ENCODE results near the gene ZNF606.
A peak's percentile ranks its signal among the peaks of the same experiment; 100 is the strongest.

The ZNF606 gene

DNA sequence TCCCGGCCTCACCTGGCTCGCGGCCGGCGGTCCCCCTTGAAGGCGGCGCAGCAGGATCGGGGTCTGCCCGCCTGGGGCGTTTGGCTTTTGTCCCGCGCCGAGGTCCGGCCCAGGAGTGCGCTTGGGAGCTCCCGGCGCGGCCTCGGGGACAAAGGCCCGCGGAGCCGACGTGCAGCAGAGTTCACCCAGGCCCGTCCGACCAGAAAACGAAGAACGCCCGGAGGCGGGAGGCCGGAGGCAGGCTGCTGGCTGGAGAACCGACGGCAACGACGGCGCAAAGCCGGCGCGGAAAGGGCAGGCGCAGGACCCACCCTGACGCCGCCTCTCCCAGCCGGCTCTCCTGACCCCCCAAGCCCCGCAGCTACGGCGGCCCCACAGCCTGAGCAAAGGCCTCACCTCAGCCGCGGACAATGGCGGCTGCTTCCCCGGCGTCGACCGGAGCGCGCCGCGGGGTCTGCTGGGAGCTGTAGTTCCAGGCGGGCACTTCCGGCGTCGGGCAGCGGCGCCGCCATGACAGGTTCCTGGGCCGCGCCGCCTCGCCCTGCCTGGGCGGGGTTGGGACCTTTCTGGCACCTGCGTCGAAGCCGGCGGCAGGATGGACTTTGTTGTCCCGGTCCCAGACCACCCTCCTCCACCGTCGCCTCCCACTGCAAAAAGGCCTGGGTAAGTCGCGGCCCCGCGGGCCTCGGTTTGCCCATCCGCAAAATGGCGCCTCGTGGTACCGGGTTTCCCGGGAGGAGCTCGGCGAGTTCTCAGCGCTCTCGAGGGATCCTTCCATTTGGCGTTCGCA lies at the start of gene ZNF606:
TSS of gene ZNF606 (minus strand) at position 437 of the 790 bp plus-strand sequence. CDS start 1,501 bp downstream, outside the sequence.
- peak; percentile 84 for DNase-seq

DNA sequence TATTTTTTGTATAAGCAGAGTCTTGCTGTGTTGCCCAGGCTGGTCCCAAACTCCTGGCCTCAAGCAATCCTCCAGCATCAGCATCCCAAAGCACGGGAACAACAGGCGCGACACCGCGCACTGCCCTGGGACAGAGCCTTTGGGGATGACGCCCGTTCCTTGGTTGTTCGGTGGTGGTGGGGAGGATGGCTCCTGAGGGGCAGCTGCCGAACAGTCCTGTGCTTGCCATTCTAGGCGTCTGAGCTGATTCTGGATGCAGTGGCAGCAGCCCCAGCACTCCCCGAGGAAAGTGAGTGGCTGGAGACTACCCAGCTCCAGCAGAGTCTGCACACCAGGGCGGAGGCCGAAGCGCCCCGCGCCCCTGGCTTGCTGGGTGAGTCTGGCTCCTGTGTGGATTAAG lies 49.6 kb upstream of the ZNF606 start:
- no peak for DNase-seq

DNA sequence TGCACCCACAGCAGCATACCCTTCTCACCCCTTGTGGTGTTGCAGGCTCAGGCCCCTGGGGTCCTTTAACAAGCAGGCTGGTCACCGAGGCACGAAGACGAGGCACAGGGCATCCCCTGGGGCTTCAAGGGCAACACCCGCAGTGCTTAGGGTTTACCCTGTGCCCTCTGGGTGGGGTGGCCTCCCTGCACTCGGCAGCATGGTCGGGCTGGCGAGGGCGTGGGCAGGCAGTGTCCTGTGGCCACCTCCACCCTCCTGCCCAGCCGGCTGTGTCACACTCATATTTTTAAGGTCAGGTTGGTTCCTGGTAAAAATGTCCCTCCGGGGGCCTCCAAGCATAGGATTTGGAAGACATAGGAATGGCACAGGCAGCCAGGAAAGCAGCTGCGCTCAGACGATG lies 45.1 kb upstream of the ZNF606 start:
- DNase-seq = no peak

DNA sequence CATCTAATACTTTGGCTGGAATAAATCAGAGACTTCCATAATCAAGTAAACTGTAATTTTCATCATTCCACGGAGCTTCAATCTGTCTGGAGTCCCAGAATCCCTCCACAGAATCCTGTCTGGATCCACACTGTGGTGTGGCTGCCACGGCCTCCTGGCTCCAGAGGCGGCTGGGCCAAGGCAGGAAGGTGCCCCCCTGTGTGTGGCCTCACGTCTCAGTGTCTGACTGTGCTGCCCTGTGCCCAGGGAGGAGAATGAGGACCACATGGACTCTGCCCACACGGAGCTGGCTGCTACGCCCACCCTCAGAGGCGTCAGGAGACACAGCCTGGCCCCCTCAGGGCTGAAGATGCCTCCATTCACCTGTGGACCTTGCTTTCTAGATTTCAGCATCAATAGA lies 44.2 kb upstream of the ZNF606 start:
- DNase-seq = no peak

DNA sequence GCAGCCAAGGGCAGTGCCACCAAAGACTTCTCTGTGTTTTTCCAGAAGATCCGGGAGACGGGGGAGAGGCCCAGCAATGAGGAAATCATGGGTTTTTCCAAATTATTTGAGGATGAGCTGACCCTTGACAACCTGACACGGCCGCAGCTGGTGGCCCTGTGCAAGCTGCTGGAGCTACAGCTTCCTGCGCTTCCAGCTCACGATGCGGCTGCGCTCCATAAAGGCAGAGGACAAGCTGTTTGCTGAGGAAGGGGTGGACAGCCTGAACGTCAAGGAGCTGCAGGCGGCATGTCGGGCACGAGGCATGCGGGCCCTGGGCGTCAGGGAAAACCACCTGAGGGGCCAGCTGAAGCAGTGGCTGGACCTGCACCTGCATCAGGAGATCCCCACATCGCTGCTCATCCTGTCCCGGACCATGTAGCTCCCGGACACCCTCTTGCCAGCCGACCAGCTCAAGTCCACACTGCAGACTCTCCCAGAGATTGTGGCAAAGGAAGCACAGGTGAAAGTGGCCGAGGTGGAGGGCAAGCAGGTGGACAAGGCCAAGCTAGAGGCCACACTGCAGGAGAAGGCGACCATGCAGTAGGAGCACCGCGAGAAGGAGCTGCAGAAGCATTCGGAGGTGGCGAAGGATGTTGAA lies 42.9 kb upstream of the ZNF606 start:
- no peak for DNase-seq

DNA sequence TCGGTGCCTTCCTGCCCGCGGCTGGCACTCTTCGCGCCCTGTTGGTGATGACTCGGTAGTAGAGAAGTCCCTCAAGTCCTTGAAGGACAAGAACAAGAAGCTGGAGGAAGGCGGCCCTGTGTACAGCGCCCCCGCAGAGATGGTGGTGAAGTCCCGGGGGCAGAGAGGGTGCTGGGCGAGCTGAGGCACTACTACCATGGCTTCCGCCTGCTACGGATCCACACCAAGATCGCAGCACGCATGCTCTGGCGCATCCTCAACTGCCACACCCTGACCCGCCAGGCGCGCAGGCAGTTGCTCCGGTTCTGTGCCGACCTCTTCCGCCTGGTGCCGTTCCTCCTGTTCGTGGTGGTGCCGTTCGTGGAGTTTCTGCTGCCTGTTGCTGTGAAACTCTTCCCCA lies 42.3 kb upstream of the ZNF606 start:
- DNase-seq = no peak

DNA sequence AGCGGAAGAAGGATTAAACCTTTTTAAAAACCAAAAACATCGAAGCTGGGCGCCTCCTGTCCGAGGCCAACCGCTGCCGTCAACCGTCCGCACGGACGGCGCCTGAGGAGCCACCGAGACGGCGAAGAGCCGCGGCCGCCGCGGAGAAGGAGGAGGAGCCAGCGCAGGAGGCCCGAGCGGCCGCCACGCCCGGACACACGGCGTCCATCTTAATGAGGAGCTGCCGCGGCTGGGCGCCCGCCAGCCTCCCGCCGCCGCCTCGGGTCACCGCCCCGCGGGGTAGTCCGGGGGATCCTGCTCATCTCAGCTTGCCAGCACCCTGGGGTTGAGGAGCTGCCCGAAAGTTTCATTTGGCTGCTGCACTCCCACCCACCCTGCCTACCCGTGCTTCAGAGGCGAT lies 41.8 kb upstream of the ZNF606 start:
- DNase-seq = no peak

DNA sequence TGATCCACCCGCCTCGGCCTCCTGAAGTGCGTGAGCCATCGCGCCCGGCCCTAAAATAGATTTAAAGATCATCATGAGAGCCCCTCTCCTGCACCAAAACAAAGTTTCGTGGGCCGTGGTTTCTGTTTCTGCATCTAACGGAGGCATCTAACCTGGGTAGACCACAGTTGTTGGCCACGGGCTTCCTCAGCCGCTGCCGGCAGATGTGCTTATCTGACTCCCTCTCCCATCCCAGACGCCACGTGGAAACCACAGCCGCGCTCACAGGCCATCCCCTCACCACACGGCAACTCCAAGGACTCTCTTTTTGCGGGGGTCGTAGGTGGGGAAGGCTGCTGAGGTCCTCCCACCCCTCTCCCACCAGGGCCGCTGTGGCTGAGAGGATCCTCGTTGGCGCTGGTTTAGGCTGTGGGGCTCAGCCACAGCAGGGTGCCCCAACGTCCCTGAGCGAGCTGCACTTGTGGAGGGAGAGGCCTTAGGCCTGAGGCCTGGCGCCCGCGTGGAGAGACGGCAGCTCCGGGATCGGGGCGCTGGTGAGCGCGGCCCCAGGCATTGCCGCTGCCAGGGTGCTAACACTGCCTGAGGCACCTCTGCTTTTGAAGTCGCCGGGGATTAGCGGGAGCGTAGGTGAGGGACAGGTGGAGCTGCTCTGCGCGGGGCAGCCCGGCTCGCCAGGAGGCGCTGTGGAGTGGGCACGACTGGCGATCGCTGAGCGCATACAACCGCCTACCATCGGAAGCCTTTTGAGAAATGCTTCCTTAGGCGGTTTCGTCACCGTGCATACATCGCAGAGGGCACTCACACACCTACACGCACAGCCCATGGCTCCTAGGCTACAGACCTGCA lies 40.1 kb upstream of the ZNF606 start:
- DNase-seq = no peak

DNA sequence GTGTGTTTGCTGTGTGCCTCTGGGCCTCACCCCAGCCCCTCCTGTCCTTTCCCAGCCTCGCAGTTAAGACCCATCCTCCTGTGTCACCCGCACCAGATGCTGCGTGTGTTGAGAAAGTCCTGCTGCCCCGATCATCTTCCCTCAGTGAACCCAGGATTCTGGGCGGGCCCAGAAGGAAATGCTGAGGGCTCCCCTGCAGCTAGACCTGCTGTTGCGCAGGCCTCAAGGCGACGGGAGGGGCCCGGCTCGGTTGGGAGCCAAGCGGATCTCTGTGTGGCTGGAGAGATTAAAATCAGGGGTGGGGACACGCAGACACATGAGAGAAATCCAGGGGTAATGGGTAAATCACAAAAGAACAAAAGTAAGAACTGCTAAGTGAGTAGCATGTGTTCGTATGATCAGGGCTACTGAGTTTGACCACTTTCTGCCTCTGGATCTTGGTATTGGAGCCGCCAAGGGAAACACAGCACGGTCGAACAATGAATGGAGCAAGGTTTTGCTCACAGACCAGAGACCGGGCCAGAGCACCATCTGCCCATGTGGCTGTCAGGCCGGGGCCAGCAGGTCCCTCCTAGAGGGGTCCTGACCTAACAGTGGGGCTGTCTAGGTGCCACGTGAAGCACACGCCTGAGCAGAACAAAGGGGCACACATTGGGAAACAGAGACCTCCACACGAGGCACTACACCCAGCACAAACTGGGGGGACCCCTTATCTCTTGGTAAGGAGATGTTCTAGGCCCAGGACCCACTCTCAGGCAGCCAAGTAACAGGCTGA lies 38.3 kb upstream of the ZNF606 start:
- DNase-seq = no peak

DNA sequence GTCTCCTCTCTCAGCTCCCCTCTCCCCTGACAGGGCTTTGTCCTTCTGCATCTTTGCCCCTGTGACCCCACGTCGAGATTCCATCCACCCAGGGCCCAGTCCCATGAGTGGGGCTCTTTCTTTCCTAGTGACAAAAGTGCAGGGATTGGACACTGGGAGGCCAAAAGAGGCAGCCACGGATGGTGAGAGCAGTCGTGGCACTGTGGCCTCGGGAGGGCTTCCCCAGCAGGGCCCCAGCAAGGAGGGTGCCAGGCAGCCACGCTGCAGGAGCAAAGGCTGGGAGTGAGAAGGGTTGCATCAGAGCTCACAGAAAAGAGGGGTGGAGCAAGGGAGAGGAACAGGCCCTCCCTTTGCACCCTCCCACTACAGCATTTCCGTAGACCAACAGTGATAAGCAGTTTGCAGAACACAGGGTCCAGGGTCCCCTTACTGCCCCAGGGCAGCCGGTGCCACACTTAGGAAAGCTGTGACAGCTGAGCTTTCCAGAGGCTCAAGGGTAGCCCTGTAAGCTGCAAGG lies 36.1 kb upstream of the ZNF606 start:
- DNase-seq = no peak

DNA sequence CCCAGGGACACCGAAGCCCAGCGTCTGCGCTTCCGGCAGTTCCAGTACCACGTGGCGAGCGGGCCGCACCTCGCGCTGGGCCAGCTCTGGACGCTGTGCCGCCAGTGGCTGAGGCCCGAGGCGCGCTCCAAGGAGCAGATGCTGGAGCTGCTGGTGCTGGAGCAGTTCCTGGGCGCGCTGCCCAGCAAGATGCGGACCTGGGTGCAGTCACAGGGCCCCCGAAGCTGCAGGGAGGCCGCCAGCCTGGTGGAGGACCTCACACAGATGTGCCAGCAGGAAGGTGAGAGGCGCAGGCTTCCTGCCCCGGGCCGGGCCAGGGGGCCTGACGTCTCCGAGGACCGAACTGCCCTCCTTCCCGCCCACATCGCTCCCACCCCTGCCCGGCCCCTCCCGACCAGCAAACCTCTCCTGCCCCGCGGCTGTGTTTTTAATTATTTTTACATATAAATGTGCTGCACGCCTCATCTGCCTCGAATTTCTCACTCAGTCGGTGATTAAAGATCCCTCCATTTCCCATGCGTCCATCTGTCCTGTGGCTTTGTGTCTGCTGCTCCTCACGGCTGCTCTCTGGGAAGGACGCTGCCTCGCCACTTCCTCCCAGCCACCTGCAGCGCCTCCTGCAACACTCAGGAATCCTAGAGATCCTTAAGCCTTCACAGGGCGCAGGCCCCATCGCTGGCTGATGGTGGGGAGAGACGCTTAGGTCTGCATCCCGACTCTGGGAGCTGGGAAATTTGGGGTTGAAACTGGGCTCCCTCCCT lies 35.5 kb upstream of the ZNF606 start:
- DNase-seq = no peak

DNA sequence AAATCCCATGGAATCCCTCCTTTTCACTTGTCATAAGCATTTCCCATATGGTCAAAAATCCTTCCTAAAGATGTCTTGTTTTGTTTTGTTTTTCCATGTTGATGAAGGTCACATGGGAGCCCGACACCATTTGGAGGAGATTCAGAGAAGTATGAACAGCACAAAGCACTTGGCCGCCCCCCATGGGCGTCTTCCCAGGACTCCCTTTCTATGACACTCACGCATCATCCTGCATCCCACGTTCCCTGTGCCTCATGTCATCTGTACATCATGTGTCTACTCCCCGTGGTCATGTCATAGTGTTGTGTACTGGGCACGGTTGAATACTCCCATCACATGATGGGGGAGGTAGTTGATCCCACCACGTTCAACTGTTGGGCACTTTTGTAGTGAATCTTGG lies 33.2 kb upstream of the ZNF606 start:
- no peak for DNase-seq

DNA sequence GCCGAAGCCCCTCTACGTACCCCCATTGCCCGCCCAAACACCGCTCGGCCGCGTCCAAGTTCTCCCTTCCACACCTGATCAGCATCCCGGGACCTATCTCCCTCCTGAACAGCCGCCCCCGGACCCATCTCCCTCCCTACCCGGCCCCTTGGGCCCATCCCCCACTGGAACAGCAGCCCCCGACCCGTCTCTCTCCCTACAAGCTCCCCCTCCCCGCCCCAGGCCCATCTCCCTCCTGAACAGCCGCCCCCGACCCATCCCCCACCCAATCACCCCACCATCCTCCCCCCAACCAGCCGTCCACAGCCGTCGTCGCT lies 31.8 kb upstream of the ZNF606 start:
- DNase-seq = no peak

DNA sequence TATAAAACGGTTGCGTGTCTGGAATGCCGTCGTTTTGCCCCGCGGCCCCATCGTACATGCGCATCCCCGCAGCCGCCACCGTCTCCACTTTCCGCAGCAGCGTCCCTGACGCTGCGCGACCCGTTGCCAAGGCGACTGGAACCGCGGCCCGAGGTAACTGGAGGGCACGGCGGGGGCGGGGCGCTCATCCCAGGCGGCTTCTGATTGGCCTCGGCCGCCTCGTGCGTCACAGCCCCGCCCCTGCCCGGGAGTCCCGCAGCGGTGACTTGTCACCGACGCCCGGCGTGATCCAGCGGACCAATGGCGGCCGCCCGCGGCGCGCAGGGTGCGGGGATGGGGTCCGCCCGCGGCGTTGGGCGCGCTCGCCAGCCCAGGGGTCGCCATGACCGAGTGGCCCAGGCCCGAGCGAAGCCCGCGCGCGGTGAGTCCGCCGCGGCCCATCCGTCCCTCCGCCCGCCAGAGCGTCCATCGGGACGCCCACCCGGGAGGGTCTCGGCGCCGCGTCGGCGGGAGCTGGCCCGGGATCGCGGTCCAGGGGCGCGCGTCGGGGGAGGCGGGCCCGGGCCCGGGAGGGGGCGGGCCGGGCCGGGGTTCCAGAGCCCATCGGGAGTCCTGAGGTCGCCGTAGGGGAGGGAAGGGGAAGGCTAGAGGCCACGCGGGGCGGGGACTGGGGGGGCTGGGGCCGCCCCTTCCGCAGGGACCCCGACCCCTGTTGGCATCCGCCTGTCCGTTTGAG lies 31.3 kb upstream of the ZNF606 start, which contains the start of gene ZSCAN1:
TSS of gene ZSCAN1 (plus strand) at position 285 of the 736 bp plus-strand sequence. CDS start 3,812 bp downstream, outside the sequence.
- no peak for DNase-seq

DNA sequence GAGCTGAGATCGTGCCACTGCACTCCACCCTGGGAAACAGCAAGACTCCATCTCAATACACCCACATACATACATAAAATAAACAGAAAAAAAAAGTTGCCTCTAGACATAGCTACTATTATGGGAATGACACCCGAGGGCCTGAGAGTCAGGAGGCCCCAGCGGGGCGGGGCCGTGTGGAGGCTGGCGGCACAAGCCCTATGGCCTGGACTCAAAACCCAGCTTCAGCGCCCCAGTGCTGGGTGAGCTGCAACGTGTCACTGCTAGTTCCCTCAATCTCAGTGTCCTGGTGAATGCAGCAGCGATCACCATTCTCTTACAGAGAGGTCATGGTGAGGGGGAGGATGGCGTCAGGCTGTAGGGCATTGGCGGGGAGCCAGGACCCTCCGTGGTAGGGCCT lies 22.0 kb upstream of the ZNF606 start:
- no peak for DNase-seq

DNA sequence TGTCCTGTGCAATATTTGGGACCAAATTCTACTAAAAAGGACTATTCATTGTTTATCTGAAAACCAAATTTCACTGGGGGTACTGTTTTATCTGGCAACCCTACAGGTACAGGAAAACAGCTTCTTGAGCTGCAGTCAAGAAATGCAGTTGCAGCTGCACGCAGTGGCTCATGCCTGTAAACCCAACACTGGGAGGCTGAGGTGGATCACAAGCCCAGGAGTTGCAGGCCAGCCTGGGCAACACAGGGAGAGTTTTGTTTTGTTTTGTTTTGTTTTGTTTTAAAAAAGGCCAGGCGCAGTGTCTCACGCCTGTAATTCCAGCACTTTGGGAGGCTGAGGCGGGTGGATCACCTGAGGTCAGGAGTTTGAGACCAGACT lies 19.7 kb upstream of the ZNF606 start:
- DNase-seq = no peak

DNA sequence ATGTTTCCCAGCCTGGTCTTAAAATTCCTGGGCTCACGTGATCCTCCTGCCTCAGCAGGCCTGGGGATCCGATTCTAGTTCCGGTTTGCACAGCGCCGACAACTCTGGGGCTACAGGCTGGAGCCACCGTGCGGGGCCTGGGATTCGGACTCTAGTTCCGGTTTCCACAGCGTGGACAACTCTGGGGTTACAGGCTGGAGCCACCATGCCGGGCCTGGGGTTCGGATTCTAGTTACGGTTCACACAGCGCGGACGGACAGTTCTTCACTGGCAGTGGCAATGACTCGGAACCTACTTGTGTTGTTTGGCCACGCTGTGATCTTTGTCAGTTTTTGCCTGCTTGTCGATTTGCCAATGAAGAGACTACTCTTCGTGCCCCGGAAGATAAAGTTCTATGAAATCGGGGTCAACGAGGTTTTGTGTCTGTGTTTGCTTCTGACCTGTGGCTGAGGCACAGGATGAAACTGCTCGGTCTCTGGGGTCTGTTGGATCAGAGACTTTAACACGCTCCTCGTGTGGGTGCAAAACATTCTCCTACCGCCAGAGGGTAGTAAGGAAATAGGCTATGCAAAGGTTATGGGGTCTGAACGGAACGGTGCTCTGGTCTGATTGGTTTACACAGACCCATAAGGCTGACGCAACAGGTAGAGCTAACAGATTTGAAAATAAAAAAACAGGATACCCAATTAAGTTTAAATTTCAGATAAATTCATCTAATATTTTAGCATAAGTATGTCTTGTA lies 19.1 kb upstream of the ZNF606 start:
- peak; percentile 35 for DNase-seq

DNA sequence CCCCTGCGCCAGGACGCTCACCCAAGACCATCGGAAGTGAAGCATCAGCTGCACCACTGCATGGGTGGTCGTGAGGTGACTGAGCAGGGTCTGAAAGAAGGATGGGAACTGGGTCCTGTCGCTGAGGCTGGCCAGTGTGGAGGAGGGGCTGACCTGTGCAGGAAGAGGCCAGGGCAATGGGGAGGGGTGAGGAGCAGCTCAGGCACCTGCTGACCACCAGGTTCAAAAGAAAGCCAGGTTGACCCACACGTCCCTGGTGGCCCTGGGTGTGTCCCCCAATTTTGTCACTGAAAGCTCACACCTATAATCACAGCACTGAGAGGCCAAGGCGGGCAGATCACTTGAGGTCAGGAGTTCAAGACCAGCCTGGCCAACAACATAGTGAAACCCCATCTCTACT lies 17.5 kb upstream of the ZNF606 start:
- DNase-seq = no peak

DNA sequence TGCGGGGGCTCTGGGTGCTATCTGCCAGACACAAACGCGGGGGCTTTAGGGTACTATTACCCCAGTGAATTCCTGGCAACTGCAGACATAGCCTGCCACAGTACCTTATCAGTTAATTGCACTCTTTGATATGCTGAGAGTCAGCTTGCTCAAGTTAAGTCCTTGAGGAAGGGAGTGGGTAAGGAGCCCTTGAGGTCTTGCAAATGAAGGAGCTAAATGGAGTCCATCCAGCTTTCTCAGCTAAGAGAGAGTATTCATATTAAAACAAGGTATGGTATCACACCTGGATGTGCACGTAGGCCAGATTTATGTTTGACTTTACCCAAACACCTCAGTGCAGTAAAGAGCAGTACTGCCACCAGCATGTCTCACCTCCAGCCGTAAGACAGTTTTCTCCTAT lies 11.5 kb upstream of the ZNF606 start:
- no peak for DNase-seq

DNA sequence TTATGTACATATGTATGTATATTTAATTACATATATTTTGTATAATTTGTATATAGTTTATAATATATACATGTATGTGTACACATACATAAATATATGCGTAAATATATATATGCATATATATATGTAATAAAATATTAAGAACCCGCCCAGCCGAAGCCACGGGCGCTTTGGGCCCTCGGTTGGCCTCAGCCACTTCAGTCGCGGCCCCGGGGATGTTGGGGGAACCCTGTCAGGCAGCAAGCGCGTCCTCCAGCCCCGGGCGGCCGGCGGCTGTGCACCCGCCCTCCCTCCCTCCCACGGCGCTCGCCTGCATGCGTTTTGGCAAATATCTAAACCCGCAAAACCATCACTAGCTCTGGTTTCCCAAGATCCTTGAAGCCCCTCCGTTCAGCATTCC lies 7.9 kb upstream of the ZNF606 start:
- no peak for DNase-seq

All from CD4-positive, alpha-beta T cell treated with Interleukin-4 for 4 hours (primary cell).